NCI-H2196 (cell line): Measurements from ENCODE around the gene RUNDC3A.
"Not testable (repeated sequence)": the region's sequence is repeated elsewhere in the genome, so short reads cannot be mapped to it uniquely, and the experiment has no call there.

Source experiments
- DNase-seq: peaks from one replicate; lab custom pipeline; 2025; ENCODE audit not compliant: unreplicated experiment; lab: John Stamatoyannopoulos, UW

RUNDC3A gene

GRCh38 chr17:44358066-44358465 is 49.7 kb downstream of the RUNDC3A start:
- DNase-seq = no peak

- DNase-seq = no peak
These were observed 50.6 kb downstream of the RUNDC3A start for GRCh38 chr17:44359006-44359405.

GRCh38 chr17:44359458-44360143 is 51.2 kb downstream of the RUNDC3A start:
- DNase-seq = no peak

GRCh38 chr17:44360144-44360533 is 51.7 kb downstream of the RUNDC3A start:
- no peak for DNase-seq

GRCh38 chr17:44360826-44361225 is 52.4 kb downstream of the RUNDC3A start:
- DNase-seq = peak; percentile 17

GRCh38 chr17:44361292-44362260 is 53.2 kb downstream of the RUNDC3A start:
- no peak for DNase-seq

GRCh38 chr17:44362459-44362948 is 54.1 kb downstream of the RUNDC3A start:
- no peak for DNase-seq

GRCh38 chr17:44362949-44363612 is 54.7 kb downstream of the RUNDC3A start:
- peak; percentile 47 for DNase-seq

- peak; percentile 82 for DNase-seq
These were observed 55.3 kb downstream of the RUNDC3A start, which contains the start of gene FAM171A2 for GRCh38 chr17:44363613-44364159. Gene FAM171A2 (minus strand): TSS chr17:44363853. CDS start chr17:44363714, 139 bp downstream.

- not testable (repeated sequence) for DNase-seq
These were observed 56.6 kb downstream of the RUNDC3A start for GRCh38 chr17:44365051-44365450.

GRCh38 chr17:44367231-44367979 is 59.0 kb downstream of the RUNDC3A start:
- no peak for DNase-seq
